Muscle of leg (tissue), 11 donors: ENCODE data around the gene CDH20. TPM values are rescaled to one million over a fixed set of nuclear protein-coding genes. Genes with fewer than 3 reads are reported as not detected.
"Not testable (repeated sequence)": the region's sequence is repeated elsewhere in the genome, so short reads cannot be mapped to it uniquely, and the experiment has no call there.

Experiments
- DNase-seq: peaks from one replicate; pipeline ENCODE4 v3.0.0; 2013
- H3K27ac ChIP-seq: one replicate; pipeline ENCODE4 v1.5.1; 2013; ENCODE audit warnings: mild to moderate bottlenecking, low read length, control low read depth
- H3K27me3 ChIP-seq: one replicate; pipeline ENCODE4 v1.6.1; 2013; ENCODE audit warnings: low read length; ENCODE audit not compliant: control insufficient read depth, insufficient read depth
- H3K36me3 ChIP-seq: one replicate; pipeline ENCODE4 v1.6.1; 2013; ENCODE audit warnings: low read length; ENCODE audit not compliant: control insufficient read depth, insufficient read depth
- H3K4me1 ChIP-seq: one replicate; pipeline ENCODE4 v1.6.1; 2013; ENCODE audit warnings: low read length; ENCODE audit not compliant: control insufficient read depth, insufficient read depth
- H3K4me3 ChIP-seq: one replicate; pipeline ENCODE4 v1.5.1; 2013; ENCODE audit warnings: low read length, control low read depth
- H3K9me3 ChIP-seq: replicated peaks from 2 replicates; pipeline ENCODE4 v1.6.1; 2013; ENCODE audit warnings: low read depth, low read length; ENCODE audit not compliant: control insufficient read depth
- WGBS: methylation state at CpG from one replicate; pipeline ENCODE4 v1.1.5; 2013; ENCODE audit warnings: missing lambda C conversion rate; ENCODE audit not compliant: insufficient coverage; 5-methylcytosine and 5-hydroxymethylcytosine counted together
- polyA plus RNA-seq, 8 donors: library from polyadenylated mRNA; unstranded; fragments of 120-200 nt; gene quantifications; one replicate each; pipeline versions ENCODE4 v1.2.1 to v1.2.3, GENCODE V29; 2013; ENCODE audit warnings: inconsistent platforms in 1 of 8, low replicate concordance in 1 of 8; ENCODE audit not compliant: insufficient read length in 8 of 8, insufficient read depth in 1 of 8
- total RNA-seq: library from RNA; stranded (reverse); fragments of 120-200 nt; gene quantifications from one replicate; pipeline ENCODE4 v1.2.4, GENCODE V29; 2013

CDH20 gene
- total and polyA plus RNA-seq, 9 donors, result 0.44 to 1.7 (median 1.1) TPM

GRCh38 chr18:61340148-61340547, 6.9 kb downstream of the CDH20 start:
- Histone ChIP-seq H3K27me3 (peaks cover 3% of the 10 kb centered on the region), H3K4me3 (no peak overlapping the region), H3K4me1 (peaks cover 3% of the 10 kb centered on the region), H3K36me3 (no peaks in the 10 kb centered on the region), H3K9me3 (no peaks in the 10 kb centered on the region), H3K27ac (no peak overlapping the region)
- no peak for DNase-seq
- WGBS, result no CpG with 5 or more reads among the region's 1 CpG

GRCh38 chr18:61348230-61348629, 15.0 kb downstream of the CDH20 start:
- DNase-seq, result no peak
- no peaks in the 10 kb centered on the region for H3K36me3 ChIP-seq
- H3K4me1 ChIP-seq, result no peaks in the 10 kb centered on the region
- no peaks in the 10 kb centered on the region for H3K9me3 ChIP-seq
- no peaks in the 10 kb centered on the region for H3K27me3 ChIP-seq
- H3K27ac ChIP-seq, result no peak overlapping the region
- H3K4me3 ChIP-seq, result no peak overlapping the region

GRCh38 chr18:61350578-61350977, 17.3 kb downstream of the CDH20 start:
- DNase-seq, result no peak
- no peak overlapping the region for H3K27ac ChIP-seq
- no CpG with 5 or more reads among the region's 2 CpGs for WGBS
- H3K27me3 ChIP-seq, result no peaks in the 10 kb centered on the region
- H3K9me3 ChIP-seq, result no peaks in the 10 kb centered on the region
- H3K4me3 ChIP-seq, result no peak overlapping the region
- H3K36me3 ChIP-seq, result no peaks in the 10 kb centered on the region
- no peaks in the 10 kb centered on the region for H3K4me1 ChIP-seq

GRCh38 chr18:61352059-61352458, 18.8 kb downstream of the CDH20 start:
- H3K27me3 ChIP-seq, result no peaks in the 10 kb centered on the region
- no peak overlapping the region for H3K4me3 ChIP-seq
- H3K9me3 ChIP-seq, result no peaks in the 10 kb centered on the region
- no peak for DNase-seq
- WGBS, result 80% methylated on average over 1 of the region's 1 CpG
- H3K4me1 ChIP-seq, result no peaks in the 10 kb centered on the region
- H3K27ac ChIP-seq, result no peak overlapping the region
- no peaks in the 10 kb centered on the region for H3K36me3 ChIP-seq

GRCh38 chr18:61352611-61353010, 19.4 kb downstream of the CDH20 start:
- H3K27ac ChIP-seq, result no peak overlapping the region
- no peaks in the 10 kb centered on the region for H3K36me3 ChIP-seq
- no peak for DNase-seq
- H3K27me3 ChIP-seq, result no peaks in the 10 kb centered on the region
- H3K4me3 ChIP-seq, result no peak overlapping the region
- H3K4me1 ChIP-seq, result no peaks in the 10 kb centered on the region
- H3K9me3 ChIP-seq, result no peaks in the 10 kb centered on the region

- no peaks in the 10 kb centered on the region for H3K27me3 ChIP-seq
- no peak overlapping the region for H3K4me3 ChIP-seq
- 20% methylated on average over 1 of the region's 7 CpGs for WGBS
- H3K27ac ChIP-seq, result no peak overlapping the region
- H3K9me3 ChIP-seq, result no peaks in the 10 kb centered on the region
- no peaks in the 10 kb centered on the region for H3K4me1 ChIP-seq
- peak; percentile 14 for DNase-seq
- H3K36me3 ChIP-seq, result no peaks in the 10 kb centered on the region
These were observed 27.5 kb downstream of the CDH20 start for GRCh38 chr18:61360404-61361383.

GRCh38 chr18:61362511-61362910, 29.3 kb downstream of the CDH20 start:
- Histone ChIP-seq H3K4me1 (no peaks in the 10 kb centered on the region), H3K4me3 (no peak overlapping the region), H3K36me3 (no peaks in the 10 kb centered on the region), H3K27ac (no peak overlapping the region), H3K9me3 (no peaks in the 10 kb centered on the region), H3K27me3 (no peaks in the 10 kb centered on the region)
- DNase-seq, result no peak
- no CpG with 5 or more reads among the region's 1 CpG for WGBS

- no peaks in the 10 kb centered on the region for H3K9me3 ChIP-seq
- no CpG with 5 or more reads among the region's 1 CpG for WGBS
- no peak for DNase-seq
- no peaks in the 10 kb centered on the region for H3K4me1 ChIP-seq
- no peaks in the 10 kb centered on the region for H3K36me3 ChIP-seq
- H3K27ac ChIP-seq, result no peak overlapping the region
- H3K4me3 ChIP-seq, result no peak overlapping the region
- H3K27me3 ChIP-seq, result no peaks in the 10 kb centered on the region
These were observed 31.7 kb downstream of the CDH20 start for GRCh38 chr18:61364953-61365352.

GRCh38 chr18:61368001-61368400, 34.8 kb downstream of the CDH20 start:
- Histone ChIP-seq H3K27me3 (no peaks in the 10 kb centered on the region), H3K4me1 (no peaks in the 10 kb centered on the region), H3K27ac (no peak overlapping the region), H3K9me3 (no peaks in the 10 kb centered on the region), H3K4me3 (no peak overlapping the region), H3K36me3 (no peaks in the 10 kb centered on the region)
- no peak for DNase-seq
- no CpG with 5 or more reads among the region's 2 CpGs for WGBS

GRCh38 chr18:61369671-61370070, 36.4 kb downstream of the CDH20 start:
- not testable (repeated sequence) for H3K27ac ChIP-seq, H3K27me3 ChIP-seq, H3K9me3 ChIP-seq, H3K4me3 ChIP-seq, H3K4me1 ChIP-seq, DNase-seq, H3K36me3 ChIP-seq
- no CpG with 5 or more reads among the region's 4 CpGs for WGBS
